ENCODE results near the gene KCNK17. TPM values are rescaled to one million over a fixed set of nuclear protein-coding genes. Genes with fewer than 3 reads are reported as not detected.

Gene KCNK17
- total RNA-seq, 1 experiment from 2014 or later: 1.2 TPM

DNA sequence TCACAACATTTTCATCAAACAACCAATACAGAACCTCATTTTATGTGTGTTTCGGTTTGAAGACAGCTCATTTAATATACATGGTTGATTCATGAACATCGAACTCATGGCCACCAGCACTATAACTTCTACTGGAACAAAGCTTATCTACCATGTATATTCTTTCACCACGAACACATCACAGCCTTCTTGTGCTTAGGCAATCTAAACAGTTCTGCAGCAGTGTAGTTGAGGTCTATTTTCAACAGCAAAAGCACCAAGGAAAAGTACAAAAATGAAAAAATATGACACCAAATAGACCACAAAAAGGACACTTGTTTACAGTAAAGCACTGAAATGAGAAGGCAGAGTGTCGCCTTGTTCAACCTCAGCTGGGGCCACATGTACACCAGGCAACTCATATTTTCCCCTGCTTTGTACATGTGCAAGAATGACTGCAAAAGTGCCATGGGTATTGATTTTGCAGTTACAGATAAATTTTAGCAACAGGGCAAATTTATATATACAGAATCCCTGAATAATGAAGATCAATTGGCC is 59.2 kb downstream of the KCNK17 start:
- Histone ChIP-seq H4K5ac (ENCODE audit: insufficient read length, low read depth, low read length) (no peak overlapping the region), H2BK15ac (ENCODE audit: low read depth, low read length) (no peak overlapping the region), H3K4me1 (ENCODE audit: insufficient read depth, low read length) (peaks cover 5% of the 10 kb centered on the region; the same call in 1 of the 2 replicates), H3K79me2 (ENCODE audit: insufficient read depth, low read length) (no peaks in the 10 kb centered on the region), H3K27ac (ENCODE audit: insufficient read length, low read depth, low read length) (no peak overlapping the region), H3K56ac (ENCODE audit: insufficient read length, low read depth, low read length) (no peak overlapping the region), H2AFZ (ENCODE audit: low read length) (no peak overlapping the region), H2BK12ac (ENCODE audit: insufficient read length, low read depth, low read length) (no peak overlapping the region), H3K14ac (ENCODE audit: insufficient read depth, low read length) (no peak overlapping the region), H3T11ph (ENCODE audit: low read length) (no peak overlapping the region), H3K18ac (ENCODE audit: insufficient read length, low read depth, low read length) (no peak overlapping the region), H2AK5ac (ENCODE audit: insufficient read length, low read length) (no peak overlapping the region), H4K8ac (replicated peaks; ENCODE audit: insufficient read length, low read depth, low read length) (no peak overlapping the region), H3K9me3 (ENCODE audit: control insufficient read depth, low read depth, low read length) (peaks cover 9% of the 10 kb centered on the region), H3K9ac (ENCODE audit: extremely low read depth, insufficient read length, low read length) (no peak overlapping the region), H3K27me3 (ENCODE audit: insufficient read depth, low read length) (no peaks in the 10 kb centered on the region), H3K23ac (ENCODE audit: insufficient read length, low read depth, low read length) (no peak overlapping the region), H4K91ac (ENCODE audit: insufficient read length, low read depth, low read length) (no peak overlapping the region), H3K4me2 (ENCODE audit: insufficient read depth, insufficient read length, low read length) (no peak overlapping the region), H2BK120ac (ENCODE audit: low read depth, low read length, poor library complexity, severe bottlenecking) (no peak overlapping the region), H3K4ac (ENCODE audit: low read depth, low read length) (no peak overlapping the region), H2BK5ac (ENCODE audit: insufficient read length, low read length) (no peak overlapping the region), H4K20me1 (ENCODE audit: control insufficient read depth, insufficient read depth, insufficient read length) (no peaks in the 10 kb centered on the region), H3K79me1 (ENCODE audit: insufficient read depth, low read depth, low read length, poor library complexity, severe bottlenecking) (no peaks in the 10 kb centered on the region), H2BK20ac (ENCODE audit: low read depth, low read length, poor library complexity, severe bottlenecking) (no peak overlapping the region), H3K23me2 (ENCODE audit: insufficient read length, low read depth, low read length, poor library complexity, severe bottlenecking) (no peaks in the 10 kb centered on the region)
- Mint-ChIP-seq H3K27me3 (ENCODE audit: low read depth) (peaks cover 2% of the 10 kb centered on the region; the same call in 1 of the 2 replicates), H3K9me3 (peaks cover 10 to 11% of the 10 kb centered on the region in 2 experiments), H3K27ac (no peak overlapping the region), H3K36me3 (ENCODE audit: insufficient read depth in 1 of 3, low read depth in 3 of 3) (peaks cover 0 to 12% (median 0%) of the 10 kb centered on the region in 3 experiments; a peak in 2 of 7 replicates), H3K4me1 (peaks cover 23 to 26% of the 10 kb centered on the region in 2 experiments), H3K4me3 (no peak overlapping the region)
- no CpG with 5 or more reads among the region's 4 CpGs for WGBS (ENCODE audit: extremely low coverage, insufficient read length, low lambda C conversion rate)
- TF ChIP-seq, protein P1, sequence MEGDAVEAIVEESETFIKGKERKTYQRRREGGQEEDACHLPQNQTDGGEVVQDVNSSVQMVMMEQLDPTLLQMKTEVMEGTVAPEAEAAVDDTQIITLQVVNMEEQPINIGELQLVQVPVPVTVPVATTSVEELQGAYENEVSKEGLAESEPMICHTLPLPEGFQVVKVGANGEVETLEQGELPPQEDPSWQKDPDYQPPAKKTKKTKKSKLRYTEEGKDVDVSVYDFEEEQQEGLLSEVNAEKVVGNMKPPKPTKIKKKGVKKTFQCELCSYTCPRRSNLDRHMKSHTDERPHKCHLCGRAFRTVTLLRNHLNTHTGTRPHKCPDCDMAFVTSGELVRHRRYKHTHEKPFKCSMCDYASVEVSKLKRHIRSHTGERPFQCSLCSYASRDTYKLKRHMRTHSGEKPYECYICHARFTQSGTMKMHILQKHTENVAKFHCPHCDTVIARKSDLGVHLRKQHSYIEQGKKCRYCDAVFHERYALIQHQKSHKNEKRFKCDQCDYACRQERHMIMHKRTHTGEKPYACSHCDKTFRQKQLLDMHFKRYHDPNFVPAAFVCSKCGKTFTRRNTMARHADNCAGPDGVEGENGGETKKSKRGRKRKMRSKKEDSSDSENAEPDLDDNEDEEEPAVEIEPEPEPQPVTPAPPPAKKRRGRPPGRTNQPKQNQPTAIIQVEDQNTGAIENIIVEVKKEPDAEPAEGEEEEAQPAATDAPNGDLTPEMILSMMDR (conservative IDR thresholded peaks at IDR 0.05): no peak
- DNase-seq: no peak

All from H9 (cell line).